ENCODE measurements around the gene NOP56.
"Not testable (repeated sequence)": the region's sequence is repeated elsewhere in the genome, so short reads cannot be mapped to it uniquely, and the experiment has no call there.

The NOP56 gene

DNA sequence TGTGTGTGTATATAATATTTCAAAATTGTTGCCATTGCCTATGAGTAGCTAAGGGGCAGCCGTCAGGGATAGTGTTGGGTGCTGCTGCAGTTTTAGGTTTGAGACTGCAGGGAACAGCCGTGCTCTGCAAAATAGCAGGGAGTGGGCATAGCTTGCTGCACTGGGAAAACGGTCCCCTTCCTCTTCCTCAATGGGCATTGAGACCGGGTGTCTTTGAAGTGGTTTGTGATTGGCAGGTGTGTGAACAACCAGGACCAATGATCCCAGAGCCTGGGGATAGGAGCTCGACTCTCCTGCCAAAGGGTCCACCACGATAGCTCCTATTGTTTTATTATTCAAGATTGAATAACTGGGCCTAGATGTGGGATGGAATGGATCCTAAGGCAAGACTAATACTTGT, 35.1 kb downstream of the NOP56 start:
- no peak for DNase-seq (ENCODE audit: low spot score)

- peak; percentile 77 for DNase-seq (ENCODE audit: low spot score)
Measured at GRCh38 chr20:2688041-2688591, 35.7 kb downstream of the NOP56 start.

DNA sequence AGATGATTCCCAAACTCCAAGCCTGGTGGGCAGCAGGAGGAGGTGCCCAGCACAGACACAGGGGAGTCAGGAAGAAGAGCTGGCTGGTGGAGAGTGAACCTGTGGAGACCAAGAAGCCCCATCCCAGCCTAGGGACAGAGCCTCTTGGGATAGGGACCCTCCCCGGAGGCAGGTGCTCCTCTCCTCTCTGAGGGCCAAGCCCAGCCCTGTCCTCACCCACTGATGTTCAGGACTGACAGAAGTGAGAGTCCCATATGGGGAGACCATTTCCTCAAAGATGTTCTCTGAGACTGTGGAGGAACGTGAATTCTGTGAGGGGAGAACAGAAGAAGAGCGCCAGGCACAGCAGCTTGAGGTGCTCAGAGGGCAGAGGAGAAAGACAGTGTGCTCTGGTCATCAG, 37.8 kb downstream of the NOP56 start:
- DNase-seq (ENCODE audit: low spot score) = no peak

DNA sequence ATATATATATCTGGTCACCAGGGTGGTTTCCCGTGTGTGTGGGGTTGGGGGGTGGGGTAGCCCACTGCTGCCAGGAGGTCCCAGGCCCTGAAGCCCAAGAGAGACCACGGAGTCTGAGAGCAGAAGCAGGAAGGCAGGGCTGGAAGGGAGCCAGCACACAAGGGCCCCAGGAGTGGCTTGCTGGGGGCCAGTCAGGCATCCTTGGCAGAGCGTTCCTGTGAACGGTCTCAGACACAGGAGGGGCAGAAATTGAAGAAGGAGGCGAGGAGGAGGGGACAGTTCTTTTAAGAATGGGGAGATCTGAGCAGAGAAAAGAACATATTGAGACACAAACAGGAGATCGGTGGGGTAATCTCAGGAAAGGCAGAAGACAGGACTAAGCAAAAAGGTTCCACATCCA, 38.3 kb downstream of the NOP56 start:
- DNase-seq (ENCODE audit: low spot score) = no peak

DNA sequence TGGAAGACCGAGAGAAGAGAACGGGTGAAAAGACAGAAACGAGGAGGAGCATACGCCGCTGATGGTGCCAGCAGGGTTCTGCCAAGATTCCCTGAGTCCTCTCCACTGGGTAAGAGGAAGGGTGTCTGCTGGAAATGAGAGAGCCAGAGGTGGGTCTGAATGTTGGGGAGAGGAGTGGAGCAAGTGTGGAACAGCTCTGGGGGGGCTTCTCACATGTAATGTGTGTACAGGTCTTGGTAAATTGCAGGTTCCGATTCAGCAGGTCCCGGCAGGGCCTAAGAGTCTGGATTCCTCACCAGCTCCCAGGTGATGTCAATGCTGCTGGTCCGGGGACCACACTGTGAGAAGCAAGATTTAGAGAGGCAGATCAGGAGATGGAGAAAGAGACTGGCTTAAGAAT, 38.7 kb downstream of the NOP56 start:
- no peak for DNase-seq (ENCODE audit: low spot score)

DNA sequence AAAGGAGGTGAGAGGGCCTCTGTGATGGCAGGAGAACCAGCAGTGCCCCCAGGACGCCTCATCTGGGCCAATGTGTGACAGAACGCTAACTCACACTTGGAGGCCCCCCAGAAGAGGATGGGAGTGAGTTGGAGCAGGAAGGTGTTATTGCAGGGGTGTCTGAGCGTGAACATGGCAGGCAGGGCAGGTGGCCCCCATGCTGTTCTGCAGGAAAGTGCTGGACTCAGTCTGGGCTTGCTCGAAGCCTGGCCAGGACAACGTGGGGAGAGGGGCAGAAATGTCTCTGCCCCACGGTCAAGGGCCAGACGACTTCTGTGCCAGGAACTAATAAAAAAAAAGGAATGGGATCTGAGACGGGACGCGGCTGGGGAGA, 39.2 kb downstream of the NOP56 start:
- no peak for DNase-seq (ENCODE audit: low spot score)

- DNase-seq (ENCODE audit: low spot score) = peak; percentile 95
Measured at GRCh38 chr20:2692036-2692885, 39.8 kb downstream of the NOP56 start, which contains the start of gene EBF4. Gene EBF4, plus strand, starts transcription at chr20:2692780. Its CDS starts 866 bp downstream, at chr20:2693646.

GRCh38 chr20:2692886-2693285, 40.5 kb downstream of the NOP56 start:
- no peak for DNase-seq (ENCODE audit: low spot score)

DNA sequence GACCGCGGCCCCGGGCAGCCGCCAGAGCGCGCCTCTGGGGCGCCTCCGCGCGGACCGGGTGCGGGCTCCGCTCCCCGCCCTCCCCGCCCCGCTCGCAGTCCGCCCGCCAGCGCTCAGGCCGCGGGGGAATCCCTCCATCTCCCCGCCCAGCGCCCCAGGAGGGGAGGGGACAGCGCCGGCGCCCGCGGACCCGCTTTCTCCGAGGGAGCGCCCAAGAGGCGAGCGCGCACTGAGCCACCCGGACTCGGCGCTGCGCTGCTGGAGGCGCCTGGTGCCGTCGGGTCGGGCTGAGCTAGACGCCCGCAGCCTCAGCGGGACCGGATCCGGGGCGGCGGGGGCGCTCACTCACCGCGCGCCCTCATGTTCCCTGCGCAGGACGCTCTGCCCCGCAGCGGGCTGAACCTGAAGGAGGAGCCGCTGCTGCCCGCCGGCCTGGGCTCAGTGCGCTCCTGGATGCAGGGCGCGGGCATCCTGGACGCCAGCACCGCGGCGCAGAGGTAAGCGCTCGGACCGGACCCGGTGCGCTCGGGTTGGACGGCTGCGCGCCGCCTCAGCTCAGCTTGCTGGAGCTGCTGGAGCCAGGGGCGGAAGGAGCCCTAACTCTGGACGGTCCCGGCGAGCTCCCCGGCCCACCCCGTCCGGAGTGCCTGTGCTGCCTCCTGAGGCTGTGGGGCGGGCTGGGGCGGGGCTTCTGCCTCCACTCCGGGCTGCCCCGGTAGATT, 41.0 kb downstream of the NOP56 start:
- DNase-seq (ENCODE audit: low spot score) = peak; percentile 76

DNA sequence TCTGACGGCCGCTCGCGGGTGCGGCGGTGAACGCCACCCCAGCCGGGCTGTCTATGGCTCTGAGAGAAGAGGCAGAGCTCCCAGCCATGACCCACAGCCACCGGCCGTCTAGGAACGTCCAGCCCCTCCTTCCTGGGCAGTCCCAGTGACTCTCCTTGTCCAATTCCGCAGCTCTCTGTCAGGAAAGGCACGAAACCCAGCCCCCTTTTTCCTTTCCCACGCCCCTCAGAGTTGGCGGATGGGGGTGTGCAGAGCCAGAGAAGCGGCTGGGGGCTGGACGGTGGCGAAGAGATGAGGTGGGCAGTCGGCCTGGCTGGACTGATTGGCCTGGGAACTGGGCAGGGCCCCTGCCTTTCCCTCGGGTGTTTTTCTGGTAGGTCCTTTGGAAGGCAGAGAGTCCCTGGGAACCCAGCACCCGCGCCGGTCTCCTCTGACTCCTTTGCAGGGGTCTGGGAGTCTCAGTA, 41.6 kb downstream of the NOP56 start:
- DNase-seq (ENCODE audit: low spot score) = peak; percentile 33

DNA sequence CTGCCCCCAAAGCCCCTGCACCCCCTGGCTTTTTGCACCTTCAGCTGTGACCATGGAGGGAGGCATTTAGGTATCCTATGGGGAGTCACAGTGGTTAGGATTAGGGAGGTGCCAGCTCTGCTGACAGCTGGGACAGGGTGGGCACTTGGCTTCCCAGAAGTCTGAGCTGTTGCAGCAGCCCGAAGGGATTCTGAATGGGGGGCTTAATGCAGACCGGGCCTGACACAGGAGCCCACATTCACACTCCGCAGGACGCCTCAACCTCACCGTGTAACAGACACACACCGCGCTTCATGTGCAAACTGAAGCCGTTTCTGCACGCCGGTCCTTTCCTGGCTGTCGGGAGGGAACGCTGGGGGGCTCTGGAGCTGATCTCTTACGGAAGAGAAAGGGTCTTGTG, 42.1 kb downstream of the NOP56 start:
- no peak for DNase-seq (ENCODE audit: low spot score)

DNA sequence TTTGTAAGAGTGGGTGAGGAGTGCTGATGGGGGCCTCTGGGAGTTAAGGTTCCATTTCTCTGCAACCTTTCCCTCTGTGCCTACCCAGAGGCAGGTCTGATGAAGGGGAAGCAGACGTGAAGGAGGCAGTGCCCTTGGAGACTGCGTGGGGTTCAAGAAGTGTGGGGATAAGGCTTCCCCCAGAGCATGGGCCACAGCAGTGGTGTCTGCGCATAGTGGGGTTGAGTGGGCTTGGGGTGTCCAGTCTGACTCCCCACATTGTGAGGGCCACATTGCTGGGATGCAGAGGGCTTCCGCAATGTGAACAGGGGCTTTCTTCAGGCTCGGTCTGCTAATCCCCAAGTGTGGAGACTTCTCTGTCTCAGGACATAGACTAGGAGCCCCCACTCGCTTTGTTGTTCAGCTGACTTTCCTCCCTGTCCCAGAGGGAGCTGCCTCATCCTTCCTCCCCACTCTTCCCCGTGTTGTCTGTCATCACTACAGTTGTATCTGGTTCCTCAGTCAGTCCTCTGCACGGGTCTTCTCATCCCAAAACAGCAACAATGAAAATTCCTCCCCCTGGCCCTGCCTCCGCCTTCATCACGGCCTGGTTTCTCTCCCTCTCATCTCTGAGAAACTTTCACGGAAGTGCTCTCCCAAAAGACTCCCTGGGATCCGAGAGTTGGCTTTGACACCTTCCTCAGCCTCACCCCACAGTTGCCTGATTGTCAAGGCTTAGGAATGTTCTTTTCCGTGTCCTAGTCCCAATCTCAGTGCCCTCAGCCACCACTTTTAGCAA, 43.0 kb downstream of the NOP56 start:
- no peak for DNase-seq (ENCODE audit: low spot score)

DNA sequence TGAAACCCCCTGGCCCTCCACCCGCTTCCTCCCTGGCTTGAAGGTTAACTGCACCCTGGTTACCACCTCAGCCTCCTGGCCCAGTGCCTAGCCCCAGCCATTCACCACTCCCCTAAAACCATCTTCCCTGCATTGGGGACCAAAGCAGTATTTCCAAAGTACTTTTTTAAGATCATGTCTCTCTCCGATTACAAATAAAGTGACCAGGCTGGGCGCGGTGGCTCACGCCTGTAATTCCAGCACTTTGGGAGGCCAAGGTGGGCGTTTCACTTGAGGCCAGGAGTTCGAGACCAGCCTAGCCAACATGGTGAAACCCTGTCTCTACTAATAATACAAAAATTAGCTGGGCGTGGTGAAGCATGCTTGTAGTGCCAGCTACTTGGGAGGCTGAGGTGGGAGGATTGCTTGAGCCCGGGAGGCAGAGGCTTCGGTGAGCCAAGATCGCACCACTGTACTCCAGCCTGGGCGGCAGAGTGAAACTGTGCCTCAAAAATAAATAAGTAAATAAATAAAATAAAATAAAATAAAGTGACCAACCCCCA, 43.6 kb downstream of the NOP56 start:
- DNase-seq (ENCODE audit: low spot score) = not testable (repeated sequence)

GRCh38 chr20:2696646-2697045, 44.2 kb downstream of the NOP56 start:
- DNase-seq (ENCODE audit: low spot score) = no peak

- no peak for DNase-seq (ENCODE audit: low spot score)
Measured at GRCh38 chr20:2697768-2698167, 45.3 kb downstream of the NOP56 start.

DNA sequence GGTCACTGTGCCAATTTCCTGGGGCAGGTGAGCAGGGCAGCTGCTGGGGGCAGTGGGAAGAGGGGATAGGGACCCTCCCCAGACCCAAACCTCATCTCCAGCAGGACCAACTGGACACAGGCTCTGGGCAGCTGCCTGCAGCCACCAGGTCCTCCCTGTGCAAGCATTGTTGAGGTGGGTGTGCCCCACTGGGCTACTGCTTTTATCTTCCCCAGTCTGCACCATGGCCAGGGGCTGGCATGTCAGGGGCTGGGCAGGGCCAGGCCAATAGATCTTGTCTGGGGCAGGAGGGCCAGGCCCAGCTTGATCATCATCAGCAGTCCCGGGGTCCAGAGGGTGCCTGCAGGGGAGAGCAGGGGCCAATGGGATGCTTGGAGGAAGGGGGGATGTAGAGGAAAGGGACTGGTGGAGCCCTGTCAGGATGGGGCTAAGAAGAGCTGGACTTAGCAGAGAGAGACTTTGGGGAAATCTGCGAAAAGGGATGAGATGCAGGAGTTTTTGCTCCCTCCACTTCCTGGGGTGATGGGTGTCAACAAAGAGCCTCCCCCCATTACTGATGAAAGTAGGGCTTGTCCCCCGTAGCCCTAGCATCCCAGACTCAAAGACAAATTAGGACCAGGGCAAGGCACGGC, 45.9 kb downstream of the NOP56 start:
- no peak for DNase-seq (ENCODE audit: low spot score)

GRCh38 chr20:2698912-2699311, 46.5 kb downstream of the NOP56 start:
- no peak for DNase-seq (ENCODE audit: low spot score)

DNA sequence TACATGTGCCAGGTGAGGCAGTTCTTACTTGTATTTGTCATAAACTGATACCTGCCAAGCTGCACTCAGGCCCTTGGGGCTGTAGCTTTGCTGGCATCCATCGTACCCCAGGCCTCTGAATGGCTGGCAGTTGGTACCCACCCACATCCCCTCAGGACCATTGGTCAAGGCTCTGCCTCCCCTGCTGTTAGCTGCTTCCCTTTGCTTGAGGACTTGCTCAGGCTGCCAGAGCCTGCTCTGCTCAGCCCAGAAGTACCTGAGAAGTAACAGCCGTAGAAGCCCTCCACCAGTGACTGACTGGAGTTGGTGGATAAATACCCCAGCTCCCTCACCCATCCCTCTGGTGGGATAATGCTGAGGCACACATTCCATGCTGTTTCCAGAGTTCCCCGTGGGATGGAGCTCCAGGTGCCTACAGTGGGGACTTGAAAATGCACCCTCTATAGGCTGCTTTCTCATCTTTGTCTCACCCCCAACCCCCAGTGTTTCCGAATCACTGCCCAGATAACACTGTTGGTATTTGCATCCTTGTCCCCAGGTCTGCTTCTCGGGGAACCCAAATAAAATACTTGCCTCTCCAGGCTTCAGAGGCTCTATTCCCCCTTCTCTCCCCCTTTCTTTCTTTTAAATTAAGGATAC, 47.5 kb downstream of the NOP56 start:
- DNase-seq (ENCODE audit: low spot score) = no peak

DNA sequence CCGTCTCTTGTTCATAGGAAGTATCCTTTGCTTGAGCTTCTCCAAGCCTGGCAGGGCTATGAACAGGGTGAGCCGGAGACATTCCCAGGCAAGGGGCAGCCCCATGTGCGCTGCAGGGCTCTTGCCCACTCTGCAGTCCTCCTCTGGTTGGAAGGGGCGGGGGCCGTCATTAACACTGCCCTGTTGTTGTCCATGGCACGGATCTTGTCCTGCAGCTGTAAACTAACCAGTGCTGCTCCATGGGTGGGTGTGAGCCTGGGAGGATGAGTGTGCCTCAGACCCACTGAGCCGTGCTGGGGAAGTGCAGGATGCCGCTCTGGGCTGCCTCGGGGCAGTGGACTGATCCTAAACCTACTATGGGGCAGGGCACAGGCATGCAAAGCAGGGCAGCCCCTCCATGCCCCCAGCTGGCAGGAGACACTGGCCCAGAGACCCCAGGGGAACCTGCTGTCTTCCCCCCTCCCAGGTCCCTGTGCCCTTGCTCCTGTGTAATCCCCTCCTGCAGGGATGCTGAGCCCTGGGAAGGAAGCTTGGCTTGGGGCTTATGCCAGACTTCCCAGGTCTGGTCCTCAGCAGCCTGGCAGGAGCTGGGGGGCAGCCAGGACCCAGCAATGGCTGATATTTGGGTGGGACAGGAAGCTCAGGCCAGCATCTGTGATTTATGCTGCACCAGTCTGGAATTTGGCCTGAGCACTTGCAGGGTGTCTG, 48.6 kb downstream of the NOP56 start:
- DNase-seq (ENCODE audit: low spot score) = no peak

- DNase-seq (ENCODE audit: low spot score) = peak; percentile 68
Measured at GRCh38 chr20:2701671-2702081, 49.2 kb downstream of the NOP56 start.
